GM12878 (cell line): ENCODE data around the gene EYS.

ENCODE experiments used
- BACH1 ChIP-seq: fragments of 450-650 bp; IDR thresholded peaks from 2 replicates; pipeline ENCODE4 v1.6.1; 2017; ENCODE audit warnings: mild to moderate bottlenecking, borderline replicate concordance
- ZNF274 ChIP-seq: IDR thresholded peaks from one replicate; pipeline ENCODE4 v1.8.0; 2011; ENCODE audit not compliant: insufficient read length, insufficient read depth
- TF ChIP-seq, protein P1 (sequence below): IDR thresholded peaks from 2 replicates; pipeline ENCODE4 v1.6.1; 2012; ENCODE audit warnings: low read depth, low read length, improper control_type of control experiment
- TF ChIP-seq, protein P2 (sequence below): fragments of 450-650 bp; IDR thresholded peaks from 2 replicates; pipeline ENCODE4 v1.6.1; 2016; ENCODE audit warnings: mild to moderate bottlenecking, moderate library complexity, borderline replicate concordance

DNA sequence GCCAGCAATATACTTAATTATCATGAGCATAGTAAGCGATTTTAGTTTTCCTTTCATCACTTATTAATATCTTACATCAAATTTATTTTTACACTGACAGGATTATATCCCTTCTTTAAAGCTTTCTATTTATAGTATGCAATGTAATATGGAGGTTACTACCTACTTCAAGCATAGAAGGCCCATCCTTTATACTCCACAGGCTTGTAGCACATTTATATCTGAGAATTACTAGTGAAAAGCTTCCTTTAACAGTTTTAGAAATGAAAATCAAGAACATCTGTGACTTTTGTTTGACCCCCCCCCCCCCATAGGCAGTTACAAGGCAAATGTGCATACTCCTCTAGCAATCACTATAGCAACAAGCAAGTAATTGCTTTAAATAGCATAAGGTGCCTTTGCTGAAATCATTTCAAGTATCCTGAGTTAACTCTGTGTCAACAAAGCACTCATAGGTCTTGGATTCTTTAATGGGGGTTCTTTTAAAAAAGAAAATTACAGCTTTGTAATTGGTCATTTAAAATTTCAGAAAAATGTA, 1153.7 kb downstream of the EYS start:
- TF ChIP-seq, protein P1, sequence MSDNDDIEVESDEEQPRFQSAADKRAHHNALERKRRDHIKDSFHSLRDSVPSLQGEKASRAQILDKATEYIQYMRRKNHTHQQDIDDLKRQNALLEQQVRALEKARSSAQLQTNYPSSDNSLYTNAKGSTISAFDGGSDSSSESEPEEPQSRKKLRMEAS: no peak
- TF ChIP-seq BACH1 (no peak), ZNF274 (no peak)
- TF ChIP-seq, protein P2, sequence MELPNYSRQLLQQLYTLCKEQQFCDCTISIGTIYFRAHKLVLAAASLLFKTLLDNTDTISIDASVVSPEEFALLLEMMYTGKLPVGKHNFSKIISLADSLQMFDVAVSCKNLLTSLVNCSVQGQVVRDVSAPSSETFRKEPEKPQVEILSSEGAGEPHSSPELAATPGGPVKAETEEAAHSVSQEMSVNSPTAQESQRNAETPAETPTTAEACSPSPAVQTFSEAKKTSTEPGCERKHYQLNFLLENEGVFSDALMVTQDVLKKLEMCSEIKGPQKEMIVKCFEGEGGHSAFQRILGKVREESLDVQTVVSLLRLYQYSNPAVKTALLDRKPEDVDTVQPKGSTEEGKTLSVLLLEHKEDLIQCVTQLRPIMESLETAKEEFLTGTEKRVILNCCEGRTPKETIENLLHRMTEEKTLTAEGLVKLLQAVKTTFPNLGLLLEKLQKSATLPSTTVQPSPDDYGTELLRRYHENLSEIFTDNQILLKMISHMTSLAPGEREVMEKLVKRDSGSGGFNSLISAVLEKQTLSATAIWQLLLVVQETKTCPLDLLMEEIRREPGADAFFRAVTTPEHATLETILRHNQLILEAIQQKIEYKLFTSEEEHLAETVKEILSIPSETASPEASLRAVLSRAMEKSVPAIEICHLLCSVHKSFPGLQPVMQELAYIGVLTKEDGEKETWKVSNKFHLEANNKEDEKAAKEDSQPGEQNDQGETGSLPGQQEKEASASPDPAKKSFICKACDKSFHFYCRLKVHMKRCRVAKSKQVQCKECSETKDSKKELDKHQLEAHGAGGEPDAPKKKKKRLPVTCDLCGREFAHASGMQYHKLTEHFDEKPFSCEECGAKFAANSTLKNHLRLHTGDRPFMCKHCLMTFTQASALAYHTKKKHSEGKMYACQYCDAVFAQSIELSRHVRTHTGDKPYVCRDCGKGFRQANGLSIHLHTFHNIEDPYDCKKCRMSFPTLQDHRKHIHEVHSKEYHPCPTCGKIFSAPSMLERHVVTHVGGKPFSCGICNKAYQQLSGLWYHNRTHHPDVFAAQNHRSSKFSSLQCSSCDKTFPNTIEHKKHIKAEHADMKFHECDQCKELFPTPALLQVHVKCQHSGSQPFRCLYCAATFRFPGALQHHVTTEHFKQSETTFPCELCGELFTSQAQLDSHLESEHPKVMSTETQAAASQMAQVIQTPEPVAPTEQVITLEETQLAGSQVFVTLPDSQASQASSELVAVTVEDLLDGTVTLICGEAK: no peak
